ENCODE data around the gene SLC7A1. TPM values are rescaled to one million over a fixed set of nuclear protein-coding genes. Genes with fewer than 3 reads are reported as not detected.

SLC7A1 gene
- total and polyA plus RNA-seq, 4 donors, result 0.90 to 22.6 (median 1.4) TPM

- DNase-seq (ENCODE audit: low spot score), result no peak
- WGBS, result 94% methylated on average over 7 of the region's 7 CpGs
- Histone ChIP-seq H3K9me3 (ENCODE audit: control insufficient read depth in 4 of 4, low read length in 3 of 4) (peaks cover 0 to 5% (median 0%) of the 10 kb centered on the region in 4 donors), H3K4me3 (ENCODE audit: low read depth in 1 of 3, low read length in 3 of 3) (no peak overlapping the region), H3K9ac (ENCODE audit: low read depth in 1 of 2, low read length in 2 of 2) (no peak overlapping the region), H3K27ac (ENCODE audit: low read depth in 1 of 2, low read length in 2 of 2) (no peak overlapping the region), H3K27me3 (ENCODE audit: control insufficient read depth in 4 of 4, insufficient read depth in 4 of 4, low read length in 3 of 4) (no peaks in the 10 kb centered on the region), H3K4me1 (ENCODE audit: control insufficient read depth in 4 of 4, insufficient read depth in 4 of 4, low read length in 3 of 4) (no peaks in the 10 kb centered on the region), H3K36me3 (ENCODE audit: control insufficient read depth in 4 of 4, insufficient read depth in 3 of 4, low read depth in 1 of 4, low read length in 3 of 4) (no peaks in the 10 kb centered on the region)
- TF ChIP-seq CTCF (IDR thresholded peaks at IDR 0.05; ENCODE audit: low read depth, low read length, missing input control), result no peak
- no peak for TF ChIP-seq ZBTB33 (IDR thresholded peaks at IDR 0.05)
- no peak for TF ChIP-seq ATF3 (IDR thresholded peaks at IDR 0.05)
- TF ChIP-seq HNF4A (conservative IDR thresholded peaks at IDR 0.05), result no peak
- TF ChIP-seq RXRA (IDR thresholded peaks at IDR 0.05), result no peak
- no peak for TF ChIP-seq REST (IDR thresholded peaks at IDR 0.05)
- no peak for TF ChIP-seq RAD21 (IDR thresholded peaks at IDR 0.05)
- no peak for TF ChIP-seq MAX (IDR thresholded peaks at IDR 0.05)
- TF ChIP-seq SP1 (IDR thresholded peaks at IDR 0.05), result no peak
- TF ChIP-seq TAF1 (conservative IDR thresholded peaks at IDR 0.05), result no peak
- TF ChIP-seq FOXA2 (IDR thresholded peaks at IDR 0.05), result no peak
- TF ChIP-seq EGR1 (IDR thresholded peaks at IDR 0.05; ENCODE audit: low read depth in 2 of 2), result no peak
- TF ChIP-seq GABPA (IDR thresholded peaks at IDR 0.05 in 1 of 2, conservative IDR thresholded peaks at IDR 0.05 in 1 of 2), result no peak
- TF ChIP-seq YY1 (IDR thresholded peaks at IDR 0.05), result no peak
- TF ChIP-seq HNF4G (IDR thresholded peaks at IDR 0.05), result no peak
- TF ChIP-seq FOXA1 (IDR thresholded peaks at IDR 0.05), result no peak
- no peak for TF ChIP-seq NR2F2 (IDR thresholded peaks at IDR 0.05)
- no peak for TF ChIP-seq JUND (IDR thresholded peaks at IDR 0.05)
Measured at GRCh38 chr13:29621841-29622240, 26.4 kb upstream of the SLC7A1 start.
